T-helper 1 cell (primary cell): ENCODE results near the gene KCNA10.

Experiments
- DNase-seq, 5 donors: peaks; one replicate each; pipeline ENCODE4 v3.0.0-alpha.2; 2012 to 2020

The KCNA10 gene

DNA sequence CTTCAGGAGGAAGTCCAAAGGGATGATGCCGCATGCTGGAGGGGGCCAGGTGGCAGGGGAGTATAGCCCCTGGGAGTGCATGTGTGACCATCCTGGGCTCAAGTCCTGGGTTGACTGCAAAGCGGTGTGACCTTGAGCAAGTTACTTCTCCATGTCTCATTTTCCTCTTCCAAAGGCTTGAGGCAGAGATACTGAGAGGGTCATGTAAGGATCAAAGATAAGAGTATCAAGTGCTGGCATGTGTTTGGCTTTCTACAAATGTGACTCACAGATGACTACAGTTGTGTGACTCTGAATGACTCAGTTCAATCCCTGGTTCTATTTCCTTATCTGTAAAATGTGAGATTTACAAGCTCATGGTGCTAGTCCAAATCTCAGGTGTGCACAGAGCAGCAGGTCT lies 41.9 kb downstream of the KCNA10 start:
- DNase-seq: no peak

DNA sequence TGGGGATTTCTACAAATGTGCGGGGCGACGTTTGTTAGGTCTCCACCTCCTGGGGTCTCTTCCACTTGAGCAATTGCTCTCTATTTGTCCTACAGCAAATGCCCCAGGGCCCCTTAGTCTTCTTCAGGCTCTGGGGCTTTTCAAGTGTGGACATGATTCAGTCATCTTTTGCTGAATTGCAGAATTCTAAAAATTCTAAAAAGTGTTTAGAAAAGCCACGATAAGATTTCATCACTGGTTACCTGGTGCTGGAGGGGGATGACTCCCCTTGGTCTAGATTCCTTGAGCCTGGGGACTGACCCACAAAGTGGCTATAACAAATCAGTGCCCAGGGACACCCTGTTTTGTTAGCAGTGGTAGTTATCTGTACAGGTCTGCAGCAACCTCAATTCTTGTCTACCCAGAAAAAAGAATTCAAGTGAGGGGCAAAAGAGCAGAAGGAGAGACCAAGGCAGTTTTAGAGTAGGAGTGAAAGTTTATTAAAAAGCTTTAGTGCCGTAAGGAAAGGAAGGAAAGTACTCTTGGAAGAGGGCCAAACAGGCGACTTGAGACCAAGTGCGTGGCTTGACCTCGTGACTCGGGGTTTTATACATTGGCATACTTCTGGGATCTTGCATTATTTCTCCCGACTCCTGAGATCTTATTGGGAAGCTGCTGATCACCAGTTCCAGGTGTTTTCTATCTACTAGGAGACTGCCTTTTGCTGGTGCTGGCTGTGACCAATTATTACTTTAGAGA lies 42.8 kb downstream of the KCNA10 start:
- DNase-seq: no peak

DNA sequence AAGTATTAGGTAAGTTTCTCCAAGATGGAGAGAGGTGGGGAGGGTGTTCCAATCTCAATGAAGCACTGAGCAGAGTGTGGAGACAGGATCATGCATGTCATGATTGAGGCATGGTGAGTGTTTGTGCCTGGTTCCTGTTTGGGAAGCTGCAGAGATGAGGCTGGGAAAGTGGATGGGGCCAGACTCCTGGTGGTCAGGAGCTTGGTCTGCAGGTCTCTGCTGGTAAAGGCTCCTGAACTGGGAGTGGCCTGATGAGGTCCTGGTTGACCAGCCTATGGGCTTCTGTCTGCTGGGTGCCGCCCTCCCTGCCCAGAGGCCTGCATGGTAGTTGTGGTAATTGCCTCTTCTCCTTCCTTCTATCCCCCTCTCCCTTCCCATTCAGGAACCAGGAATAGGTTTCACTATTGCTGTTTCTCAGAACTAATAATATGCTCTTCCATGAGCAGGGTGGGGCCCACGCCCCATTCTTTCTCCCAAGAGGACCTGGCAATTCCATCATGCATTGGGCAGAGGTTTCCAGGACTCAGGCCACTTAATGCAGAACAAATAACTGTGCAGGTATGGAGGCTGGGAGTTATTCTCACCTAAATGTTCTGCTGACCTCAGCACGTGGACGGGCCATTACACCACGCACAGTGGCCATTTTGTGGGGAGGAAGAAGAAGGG lies 43.5 kb downstream of the KCNA10 start:
- no peak for DNase-seq

DNA sequence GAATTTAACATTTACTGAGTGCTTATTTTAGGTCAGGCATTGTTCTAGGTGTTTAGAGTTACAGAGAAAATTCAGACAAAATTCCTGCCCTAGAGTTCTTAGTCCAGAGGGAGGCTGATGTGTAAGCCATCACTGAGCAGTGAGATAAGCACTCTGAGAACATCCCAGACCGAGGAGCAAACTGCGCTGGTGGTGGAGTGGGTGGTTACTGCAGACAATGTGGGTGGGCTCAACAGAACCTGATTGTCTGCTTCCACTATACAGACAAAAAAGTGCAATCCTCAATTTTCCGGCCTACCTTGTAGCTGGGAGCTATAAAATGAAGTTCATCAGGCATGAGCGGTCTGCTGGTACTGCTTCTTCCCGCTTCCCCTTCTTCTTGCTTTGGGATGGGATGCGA lies 44.5 kb downstream of the KCNA10 start:
- DNase-seq: no peak

- DNase-seq: no peak
Measured at GRCh38 chr1:110472546-110472945, 46.4 kb downstream of the KCNA10 start.

GRCh38 chr1:110471131-110471530 lies 47.8 kb downstream of the KCNA10 start:
- no peak for DNase-seq
